HL-60 (cell line): Measurements from ENCODE around the gene ADAM33.

Experiments
- DNase-seq, 2 experiments: peaks; one replicate each; pipeline ENCODE4 v3.0.0-alpha.2; 2010 to 2020; ENCODE audit warnings: low read depth in 1 of 2, low spot score in 1 of 2
- H3K27ac ChIP-seq: fragments of 250-450 bp; sonication (Bioruptor Pico); replicated peaks from 2 replicates; pipeline ENCODE4 v1.5.1; 2020; ENCODE audit warnings: mild to moderate bottlenecking, moderate library complexity
- H3K27me3 ChIP-seq: fragments of 250-450 bp; sonication (Bioruptor Pico); 2 replicates; pipeline ENCODE4 v1.5.1; 2021; ENCODE audit warnings: mild to moderate bottlenecking, moderate library complexity; ENCODE audit not compliant: insufficient read depth, poor library complexity, severe bottlenecking
- H3K4me3 ChIP-seq: replicated peaks from 2 replicates; pipeline ENCODE4 v1.5.1; 2011; ENCODE audit warnings: mild to moderate bottlenecking, control low read depth, low read length; ENCODE audit not compliant: insufficient read depth
- GABPA ChIP-seq: IDR thresholded peaks from 2 replicates; pipeline ENCODE4 v1.6.1; 2012; ENCODE audit warnings: low read depth
- POLR2AphosphoS5 ChIP-seq: IDR thresholded peaks from 2 replicates; pipeline ENCODE4 v1.6.1; 2012; ENCODE audit warnings: low read depth
- SPI1 ChIP-seq: IDR thresholded peaks from 2 replicates; pipeline ENCODE4 v1.6.1; 2012; ENCODE audit warnings: low read depth, mild to moderate bottlenecking, borderline replicate concordance
- TF ChIP-seq, protein P1 (sequence below): IDR thresholded peaks from one replicate; pipeline ENCODE4 v1.5.1; 2011; ENCODE audit warnings: low read length, control low read depth, inconsistent platforms; ENCODE audit not compliant: insufficient read depth
- TF ChIP-seq, protein P2 (sequence below): IDR thresholded peaks from 2 replicates; pipeline ENCODE4 v1.6.1; 2012; ENCODE audit warnings: low read depth; ENCODE audit not compliant: insufficient replicate concordance

Gene ADAM33

DNA sequence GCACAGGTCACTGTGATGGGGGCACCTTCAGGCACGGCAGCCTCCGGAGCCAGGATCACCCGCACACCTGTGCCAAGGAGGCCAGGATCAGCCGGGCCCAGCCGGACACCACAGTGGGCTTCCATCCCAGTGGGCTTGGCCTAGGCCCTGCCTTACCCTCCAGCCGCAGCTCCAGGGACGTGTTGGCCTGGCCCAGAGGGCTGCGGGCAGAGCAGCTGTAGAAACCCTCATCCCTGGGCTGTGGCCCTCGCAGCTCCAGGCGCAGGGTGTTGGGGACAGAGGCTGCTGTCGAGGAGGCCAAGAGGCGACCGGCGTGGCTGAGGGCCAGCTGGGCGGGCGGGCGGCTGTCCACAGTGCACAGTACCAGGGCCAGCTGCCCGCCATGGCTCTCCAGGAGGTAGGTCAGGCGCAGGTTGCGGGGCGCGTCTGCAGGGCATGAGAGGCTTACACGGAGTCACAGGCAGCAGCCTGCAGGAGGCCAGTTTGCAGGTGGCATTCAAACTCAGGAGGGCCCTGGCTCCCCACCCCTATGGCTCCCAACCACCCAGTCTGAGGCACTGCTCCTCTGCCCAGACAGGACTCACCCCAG lies 11.0 kb upstream of the ADAM33 start:
- Histone ChIP-seq H3K27ac (no peak overlapping the region), H3K27me3 (no peaks in the 10 kb centered on the region), H3K4me3 (no peak overlapping the region)
- no peak for DNase-seq
- TF ChIP-seq, protein P1, sequence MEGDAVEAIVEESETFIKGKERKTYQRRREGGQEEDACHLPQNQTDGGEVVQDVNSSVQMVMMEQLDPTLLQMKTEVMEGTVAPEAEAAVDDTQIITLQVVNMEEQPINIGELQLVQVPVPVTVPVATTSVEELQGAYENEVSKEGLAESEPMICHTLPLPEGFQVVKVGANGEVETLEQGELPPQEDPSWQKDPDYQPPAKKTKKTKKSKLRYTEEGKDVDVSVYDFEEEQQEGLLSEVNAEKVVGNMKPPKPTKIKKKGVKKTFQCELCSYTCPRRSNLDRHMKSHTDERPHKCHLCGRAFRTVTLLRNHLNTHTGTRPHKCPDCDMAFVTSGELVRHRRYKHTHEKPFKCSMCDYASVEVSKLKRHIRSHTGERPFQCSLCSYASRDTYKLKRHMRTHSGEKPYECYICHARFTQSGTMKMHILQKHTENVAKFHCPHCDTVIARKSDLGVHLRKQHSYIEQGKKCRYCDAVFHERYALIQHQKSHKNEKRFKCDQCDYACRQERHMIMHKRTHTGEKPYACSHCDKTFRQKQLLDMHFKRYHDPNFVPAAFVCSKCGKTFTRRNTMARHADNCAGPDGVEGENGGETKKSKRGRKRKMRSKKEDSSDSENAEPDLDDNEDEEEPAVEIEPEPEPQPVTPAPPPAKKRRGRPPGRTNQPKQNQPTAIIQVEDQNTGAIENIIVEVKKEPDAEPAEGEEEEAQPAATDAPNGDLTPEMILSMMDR = no peak

DNA sequence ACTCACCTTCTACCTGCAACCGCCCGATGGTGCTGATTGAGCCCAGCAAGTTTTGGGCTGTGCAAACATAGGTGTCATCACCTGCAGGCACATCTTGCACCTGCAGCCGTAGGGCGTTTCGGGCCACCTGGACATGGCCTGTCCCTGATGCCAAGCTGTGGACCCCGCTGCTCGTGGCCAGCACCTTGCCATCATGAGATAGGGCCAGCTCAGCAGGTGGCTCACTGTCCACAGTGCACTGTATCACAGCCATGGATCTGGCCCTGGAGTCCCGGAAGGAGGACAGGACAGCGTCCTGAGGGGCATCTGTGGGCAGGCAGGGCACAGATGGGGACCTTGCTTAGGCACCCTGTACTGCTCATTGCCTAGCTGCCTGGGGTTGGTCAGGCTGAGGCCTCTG lies 10.1 kb upstream of the ADAM33 start:
- DNase-seq = no peak
- H3K4me3 ChIP-seq = no peak overlapping the region
- no peak overlapping the region for H3K27ac ChIP-seq
- H3K27me3 ChIP-seq = no peaks in the 10 kb centered on the region
- TF ChIP-seq, protein P2, sequence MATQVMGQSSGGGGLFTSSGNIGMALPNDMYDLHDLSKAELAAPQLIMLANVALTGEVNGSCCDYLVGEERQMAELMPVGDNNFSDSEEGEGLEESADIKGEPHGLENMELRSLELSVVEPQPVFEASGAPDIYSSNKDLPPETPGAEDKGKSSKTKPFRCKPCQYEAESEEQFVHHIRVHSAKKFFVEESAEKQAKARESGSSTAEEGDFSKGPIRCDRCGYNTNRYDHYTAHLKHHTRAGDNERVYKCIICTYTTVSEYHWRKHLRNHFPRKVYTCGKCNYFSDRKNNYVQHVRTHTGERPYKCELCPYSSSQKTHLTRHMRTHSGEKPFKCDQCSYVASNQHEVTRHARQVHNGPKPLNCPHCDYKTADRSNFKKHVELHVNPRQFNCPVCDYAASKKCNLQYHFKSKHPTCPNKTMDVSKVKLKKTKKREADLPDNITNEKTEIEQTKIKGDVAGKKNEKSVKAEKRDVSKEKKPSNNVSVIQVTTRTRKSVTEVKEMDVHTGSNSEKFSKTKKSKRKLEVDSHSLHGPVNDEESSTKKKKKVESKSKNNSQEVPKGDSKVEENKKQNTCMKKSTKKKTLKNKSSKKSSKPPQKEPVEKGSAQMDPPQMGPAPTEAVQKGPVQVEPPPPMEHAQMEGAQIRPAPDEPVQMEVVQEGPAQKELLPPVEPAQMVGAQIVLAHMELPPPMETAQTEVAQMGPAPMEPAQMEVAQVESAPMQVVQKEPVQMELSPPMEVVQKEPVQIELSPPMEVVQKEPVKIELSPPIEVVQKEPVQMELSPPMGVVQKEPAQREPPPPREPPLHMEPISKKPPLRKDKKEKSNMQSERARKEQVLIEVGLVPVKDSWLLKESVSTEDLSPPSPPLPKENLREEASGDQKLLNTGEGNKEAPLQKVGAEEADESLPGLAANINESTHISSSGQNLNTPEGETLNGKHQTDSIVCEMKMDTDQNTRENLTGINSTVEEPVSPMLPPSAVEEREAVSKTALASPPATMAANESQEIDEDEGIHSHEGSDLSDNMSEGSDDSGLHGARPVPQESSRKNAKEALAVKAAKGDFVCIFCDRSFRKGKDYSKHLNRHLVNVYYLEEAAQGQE = no peak
- TF ChIP-seq, protein P1 = no peak
- TF ChIP-seq POLR2AphosphoS5 (no peak), GABPA (no peak), SPI1 (no peak)

DNA sequence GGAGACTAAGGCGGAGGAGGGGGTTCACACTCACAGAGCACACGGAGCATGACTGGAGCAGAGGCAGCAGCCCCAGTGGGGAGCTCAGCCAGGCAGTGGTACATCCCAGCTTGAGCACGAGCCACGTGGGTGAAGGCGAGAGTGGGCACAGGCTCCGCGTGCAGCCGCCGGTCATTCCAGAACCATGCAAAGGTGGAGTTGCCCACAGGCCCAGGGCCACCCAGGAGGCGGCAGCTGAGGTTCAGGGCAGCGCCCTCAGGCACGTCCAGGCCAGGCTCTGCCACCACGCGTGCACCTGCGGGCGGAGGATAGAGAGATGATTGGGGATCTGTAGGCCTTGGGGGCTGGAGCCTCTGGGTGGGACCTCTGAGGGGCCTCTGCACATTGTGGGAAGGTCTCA lies 9.5 kb upstream of the ADAM33 start:
- no peak for DNase-seq
- Histone ChIP-seq H3K27ac (no peak overlapping the region), H3K4me3 (no peak overlapping the region), H3K27me3 (no peaks in the 10 kb centered on the region)
- TF ChIP-seq, protein P2 = no peak
- TF ChIP-seq SPI1 (no peak), GABPA (no peak), POLR2AphosphoS5 (no peak)
- TF ChIP-seq, protein P1 = no peak

DNA sequence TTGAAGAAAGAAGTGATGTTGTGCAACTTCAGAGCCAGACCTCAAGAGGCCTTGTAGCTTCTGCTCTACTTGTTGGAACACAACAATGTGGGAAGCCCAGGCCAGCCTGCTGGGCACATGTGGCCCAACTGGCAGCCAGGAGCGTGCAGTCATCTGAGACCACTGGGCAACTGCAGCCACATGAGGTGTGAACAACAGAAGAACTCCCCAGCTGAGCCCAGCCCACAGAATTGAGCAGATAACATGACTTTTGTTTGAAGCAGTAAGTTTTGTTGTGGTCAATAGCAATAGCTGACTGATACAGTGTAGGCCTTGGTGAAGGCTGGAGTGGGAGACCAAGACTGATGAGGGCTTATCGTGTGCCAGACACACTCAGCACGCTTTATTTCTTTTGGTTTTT lies 8.6 kb upstream of the ADAM33 start:
- no peak overlapping the region for H3K27ac ChIP-seq
- TF ChIP-seq POLR2AphosphoS5 = no peak
- TF ChIP-seq SPI1 = no peak
- TF ChIP-seq, protein P2 = no peak
- no peak for TF ChIP-seq GABPA
- TF ChIP-seq, protein P1 = no peak
- no peak overlapping the region for H3K4me3 ChIP-seq
- peaks cover 2% of the 10 kb centered on the region for H3K27me3 ChIP-seq
- no peak for DNase-seq
